DMS53 (cell line): ENCODE measurements around the gene ZNF586.
A peak's percentile ranks its signal among the peaks of the same experiment; 100 is the strongest.
"Not testable (repeated sequence)": the region's sequence is repeated elsewhere in the genome, so short reads cannot be mapped to it uniquely, and the experiment has no call there.

Experiments
- DNase-seq: peaks from one replicate; lab custom pipeline; 2025; lab: John Stamatoyannopoulos, UW

The ZNF586 gene

DNA sequence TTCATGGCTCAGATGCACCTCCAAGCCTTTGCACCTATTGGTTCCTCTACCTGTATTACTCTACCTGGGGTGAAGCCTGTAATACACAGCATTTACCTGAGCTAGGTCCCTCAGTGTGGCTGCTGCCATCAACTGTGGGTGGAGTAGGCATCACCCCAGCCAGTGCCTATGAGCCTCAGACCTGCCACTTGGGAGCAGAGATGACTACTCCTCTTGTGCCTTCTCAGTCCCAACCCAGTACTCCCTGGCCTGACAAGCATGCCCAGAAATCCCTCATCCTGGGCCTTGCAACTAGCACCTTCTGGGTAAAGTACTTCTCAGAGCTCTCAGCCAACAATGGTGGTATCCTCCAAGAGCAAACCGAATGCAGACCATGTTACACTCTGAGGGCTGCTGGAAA, 27.1 kb downstream of the ZNF586 start:
- not testable (repeated sequence) for DNase-seq

DNA sequence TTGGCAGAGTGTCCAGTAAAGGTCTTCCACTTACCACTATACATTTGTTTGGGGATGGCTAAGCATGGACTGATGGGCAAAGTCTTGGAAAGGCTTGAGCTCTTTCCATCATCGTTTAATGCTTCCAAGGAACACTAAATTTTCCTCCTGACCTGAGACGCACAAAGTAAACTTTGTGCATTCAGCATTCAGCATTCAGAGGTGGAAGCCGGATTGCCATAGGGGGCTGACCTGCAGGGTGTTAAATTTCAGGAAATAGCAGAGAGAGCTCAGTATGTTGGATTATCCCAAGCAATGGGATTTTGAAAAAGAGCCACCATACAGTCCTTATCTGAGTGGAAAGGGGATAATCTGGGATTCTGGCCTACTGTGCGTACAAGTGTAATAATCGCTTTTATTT, 31.2 kb downstream of the ZNF586 start:
- no peak for DNase-seq

DNA sequence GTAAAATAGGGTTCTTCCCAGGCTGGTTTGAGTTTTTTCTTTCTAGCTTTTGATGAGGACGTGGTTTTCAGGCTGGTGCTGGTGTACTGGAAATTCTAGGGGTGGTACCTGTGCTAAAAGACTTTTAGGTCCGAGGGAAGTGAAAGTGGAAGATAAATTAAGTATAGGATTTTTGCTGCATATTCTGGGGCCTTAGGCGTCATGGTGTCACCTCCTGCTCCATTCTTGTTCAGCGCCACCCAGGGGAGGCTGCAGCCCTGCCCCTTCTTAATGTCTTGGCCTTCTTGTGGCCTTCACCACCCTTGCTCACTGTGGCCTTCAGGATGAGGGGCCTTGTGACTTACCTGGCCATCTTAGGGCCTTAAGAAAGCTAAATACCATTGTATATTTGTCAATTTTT, 32.8 kb downstream of the ZNF586 start:
- no peak for DNase-seq

DNA sequence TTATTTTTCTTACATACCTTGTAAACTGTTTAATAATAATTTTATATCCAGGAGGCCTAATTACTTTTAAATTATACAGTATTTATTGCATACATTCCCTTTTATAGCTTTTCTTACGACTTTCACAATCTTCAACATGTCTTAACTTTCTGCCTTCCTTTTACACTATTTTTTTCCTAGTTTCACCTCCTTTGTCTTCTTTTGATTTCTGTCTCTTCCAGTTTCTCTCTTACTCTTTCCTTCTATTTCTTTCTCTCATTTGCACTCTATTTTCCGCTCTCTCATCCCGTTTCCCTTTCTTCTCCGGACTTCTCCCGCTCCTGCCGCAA, 33.8 kb downstream of the ZNF586 start:
- DNase-seq = no peak

DNA sequence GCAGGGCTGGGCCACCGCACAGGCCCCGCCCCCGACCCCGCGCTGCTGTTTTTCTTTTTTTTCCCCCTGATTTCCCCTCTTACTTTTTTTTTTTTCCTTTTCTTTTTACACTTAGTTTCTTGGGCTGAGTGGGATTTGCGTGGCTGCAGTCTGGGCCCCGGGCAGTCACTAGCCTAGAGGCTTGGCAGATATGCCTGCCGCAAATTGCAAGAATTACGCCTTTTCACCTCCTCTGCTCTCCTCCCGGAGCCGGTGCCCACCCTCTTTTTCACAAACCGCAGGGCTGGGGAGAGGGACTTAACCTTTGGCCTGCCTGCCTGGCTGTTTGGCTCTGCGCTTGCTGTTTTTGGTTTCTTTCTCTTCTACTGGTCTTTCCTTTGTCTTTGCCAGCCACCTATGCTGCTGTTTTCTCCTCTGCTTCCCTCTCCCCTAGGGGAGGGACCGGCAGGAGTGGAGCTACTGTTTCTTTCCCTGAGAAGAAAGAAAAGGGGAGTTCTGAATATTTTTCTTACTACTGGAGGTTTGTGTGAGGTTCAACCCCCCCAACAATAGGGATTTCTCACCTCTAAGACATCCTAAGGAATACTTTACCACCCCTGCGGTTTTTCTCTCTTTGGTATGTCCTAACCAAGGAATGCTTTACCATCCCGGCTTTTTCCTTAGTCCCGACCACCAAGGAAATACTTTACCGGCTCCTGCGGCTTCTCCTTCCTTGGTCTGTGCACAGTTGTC, 34.3 kb downstream of the ZNF586 start:
- DNase-seq = peak; percentile 53

DNA sequence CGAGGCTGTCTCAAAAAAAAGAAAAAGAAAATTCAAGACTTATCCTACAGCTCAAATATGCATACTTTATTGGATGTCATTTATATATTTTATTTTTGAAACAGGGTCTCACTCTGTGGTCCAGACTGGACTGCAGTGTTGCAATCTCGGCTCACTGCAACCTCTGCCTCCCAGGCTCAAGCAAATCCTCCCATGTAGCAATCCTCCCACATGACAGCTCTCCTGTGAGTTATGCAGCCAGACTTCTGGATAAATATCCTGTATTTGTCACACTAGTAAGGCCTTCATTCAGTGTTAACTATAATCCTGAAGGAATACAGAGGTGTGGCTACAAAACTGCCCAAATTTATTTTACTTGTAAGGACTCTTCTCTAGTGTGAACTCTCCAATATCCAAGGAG, 38.1 kb downstream of the ZNF586 start:
- DNase-seq = no peak

DNA sequence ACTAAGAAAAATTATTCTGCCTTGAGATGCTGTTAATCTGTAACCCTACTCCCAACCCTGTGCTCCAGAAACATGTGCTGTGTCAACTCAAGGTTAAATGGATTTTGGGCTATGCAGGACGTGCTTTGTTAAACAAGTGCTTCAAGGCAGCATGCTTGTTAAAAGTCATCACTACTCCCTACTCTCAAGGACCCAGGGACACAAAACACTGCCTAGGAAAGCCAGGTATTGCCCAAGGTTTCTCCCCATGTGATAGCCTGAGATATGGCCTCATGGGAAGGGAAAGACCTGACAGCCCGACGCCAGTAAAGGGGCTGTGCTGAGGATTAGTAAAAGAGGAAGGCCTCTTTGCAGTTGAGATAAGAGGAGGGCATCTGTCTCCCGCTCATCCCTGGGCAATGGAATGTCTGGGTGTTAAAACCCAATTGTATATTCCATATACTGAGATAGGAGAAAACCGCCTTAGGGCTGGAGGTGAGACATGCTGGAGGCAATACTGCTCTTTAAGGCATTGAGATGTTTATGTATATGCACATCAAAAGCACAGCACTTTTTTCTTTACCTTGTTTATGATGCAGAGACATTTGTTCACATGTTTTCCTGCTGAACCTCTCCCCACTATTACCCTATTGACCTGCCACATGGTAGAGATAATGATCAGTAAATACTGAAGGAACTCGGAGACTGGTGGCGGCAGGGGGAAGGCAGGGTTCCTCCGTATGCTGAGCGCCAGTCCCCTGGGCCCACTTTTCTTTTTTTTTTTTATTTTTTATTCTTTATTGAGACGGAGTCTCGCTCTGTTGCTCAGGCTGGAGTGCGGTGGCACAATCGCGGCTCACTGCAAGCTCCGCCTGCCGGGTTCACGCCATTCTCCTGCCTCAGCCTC, 41.2 kb downstream of the ZNF586 start:
- DNase-seq = not testable (repeated sequence)

DNA sequence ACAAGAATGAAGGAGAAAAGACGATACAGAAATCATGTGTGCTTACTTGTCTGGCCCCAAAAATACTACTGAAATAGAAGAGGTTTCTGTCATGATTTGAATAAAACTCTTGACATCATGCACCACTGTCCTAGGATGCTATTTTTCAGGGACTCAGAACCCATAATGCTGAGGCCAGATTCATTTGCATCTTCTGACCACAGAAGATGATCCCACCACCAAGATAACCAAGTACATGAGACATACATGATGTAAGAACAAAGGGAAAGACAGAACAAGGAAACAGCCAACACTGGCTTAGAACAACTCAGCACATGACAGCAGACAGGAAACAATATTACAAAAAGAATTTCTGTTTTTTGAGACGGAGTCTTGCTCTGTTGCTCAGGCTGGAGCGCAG, 42.8 kb downstream of the ZNF586 start:
- DNase-seq = no peak

DNA sequence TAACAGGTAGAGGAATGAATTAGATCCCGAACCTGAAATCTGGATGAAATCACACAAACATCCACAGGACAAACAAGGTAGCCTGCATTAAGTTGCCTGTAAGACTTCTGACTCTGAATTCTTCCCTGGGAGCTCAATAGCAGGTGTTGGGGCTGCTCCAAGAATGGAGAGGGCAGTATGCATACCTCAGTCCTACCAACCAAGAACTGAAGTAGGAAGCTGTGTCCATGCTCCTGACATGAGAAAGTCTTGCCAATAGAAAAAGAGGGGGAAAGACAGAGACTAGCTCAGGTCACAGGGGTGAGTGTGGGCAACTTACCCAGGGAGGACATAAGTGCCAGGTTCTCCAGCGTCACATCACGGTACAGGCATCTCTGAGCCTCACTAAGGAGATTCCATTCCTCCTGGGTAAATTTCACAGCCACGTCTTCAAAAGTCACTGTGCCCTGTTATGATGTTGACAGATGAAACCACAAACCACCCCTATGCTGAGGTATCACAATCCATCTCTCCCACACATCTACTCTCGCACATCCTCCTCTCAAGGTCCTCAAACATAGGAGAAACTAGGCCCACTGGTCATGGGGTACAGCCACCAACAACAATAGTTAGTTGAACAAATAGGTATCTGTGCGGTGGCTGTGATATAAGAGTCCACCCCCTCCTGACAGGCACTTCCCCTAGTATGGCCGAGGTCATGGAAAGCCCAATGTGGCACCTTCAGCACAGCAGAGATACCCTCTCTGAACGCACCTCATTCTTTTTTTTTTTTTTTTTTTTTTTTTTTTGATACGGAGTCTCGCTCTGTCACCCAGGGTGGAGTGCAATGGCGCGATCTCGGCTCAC, 43.7 kb downstream of the ZNF586 start:
- not testable (repeated sequence) for DNase-seq

DNA sequence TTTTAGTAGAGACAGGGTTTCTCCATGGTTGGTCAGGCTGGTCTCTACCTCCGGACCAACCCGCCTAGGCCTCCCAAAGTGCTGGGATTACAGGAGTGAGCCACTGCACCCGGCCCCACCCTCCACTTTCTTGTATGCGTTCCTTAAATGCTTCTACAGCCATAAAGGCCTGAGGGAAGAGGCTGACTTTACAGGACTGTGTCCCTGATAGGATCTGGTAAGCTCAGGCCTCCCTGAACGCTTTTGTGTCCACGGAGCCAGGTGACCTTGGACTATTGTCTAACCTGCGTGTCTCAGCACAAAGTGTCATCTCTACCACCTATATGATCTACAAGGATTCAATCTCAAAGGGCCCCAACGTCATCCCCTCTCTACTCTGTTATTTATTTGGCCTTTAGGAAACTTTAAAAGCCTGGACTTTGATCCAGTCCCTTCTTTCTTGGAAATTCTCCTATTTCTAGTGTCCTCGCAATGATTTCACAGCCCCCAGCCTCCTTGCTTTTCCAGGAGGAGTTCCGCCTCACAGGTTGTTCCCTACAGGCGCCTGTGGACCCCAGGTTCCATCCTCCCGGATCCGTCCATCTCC, 44.5 kb downstream of the ZNF586 start:
- peak; percentile 45 for DNase-seq

DNA sequence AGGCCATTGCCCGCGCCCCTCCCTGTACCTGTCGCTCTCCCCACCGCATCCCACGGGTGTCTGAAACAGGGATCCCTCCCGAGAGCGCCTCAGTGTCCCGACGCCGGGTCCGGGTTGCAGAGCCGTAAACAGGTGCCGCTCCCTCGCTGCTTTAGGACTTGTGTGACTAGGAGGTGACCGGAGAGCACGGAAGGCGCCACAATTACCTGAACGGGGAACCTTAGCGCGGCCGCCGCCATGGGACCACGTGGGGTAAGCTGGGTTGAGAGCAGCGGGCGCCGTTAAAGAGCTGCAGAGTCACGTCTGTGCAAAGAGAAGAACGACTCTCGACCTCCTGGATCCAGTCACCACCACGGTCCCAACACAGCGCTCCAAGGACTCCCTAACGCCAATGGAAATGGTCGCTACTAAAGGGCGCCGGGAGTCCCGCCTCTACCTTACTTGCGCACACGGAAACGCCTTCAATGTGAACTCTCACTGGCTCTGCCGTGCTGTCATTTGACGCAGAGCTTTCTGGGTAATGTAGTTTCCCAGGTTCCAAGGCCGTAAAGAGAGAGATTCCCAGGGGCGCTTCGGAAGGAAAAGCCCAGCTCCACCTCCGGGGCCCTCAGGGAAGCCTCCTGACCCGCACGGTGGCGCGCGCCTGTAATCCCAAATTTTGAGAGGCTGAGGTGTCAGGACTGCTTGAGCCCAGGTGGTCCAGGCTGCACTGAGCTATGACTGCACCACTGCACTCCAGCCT, 45.2 kb downstream of the ZNF586 start, which contains the start of gene ZNF552:
ZNF552 (minus strand) TSS at position 409 of the 742 bp plus-strand sequence; CDS start at position 239, 170 bp downstream.
- peak; percentile 97 for DNase-seq

DNA sequence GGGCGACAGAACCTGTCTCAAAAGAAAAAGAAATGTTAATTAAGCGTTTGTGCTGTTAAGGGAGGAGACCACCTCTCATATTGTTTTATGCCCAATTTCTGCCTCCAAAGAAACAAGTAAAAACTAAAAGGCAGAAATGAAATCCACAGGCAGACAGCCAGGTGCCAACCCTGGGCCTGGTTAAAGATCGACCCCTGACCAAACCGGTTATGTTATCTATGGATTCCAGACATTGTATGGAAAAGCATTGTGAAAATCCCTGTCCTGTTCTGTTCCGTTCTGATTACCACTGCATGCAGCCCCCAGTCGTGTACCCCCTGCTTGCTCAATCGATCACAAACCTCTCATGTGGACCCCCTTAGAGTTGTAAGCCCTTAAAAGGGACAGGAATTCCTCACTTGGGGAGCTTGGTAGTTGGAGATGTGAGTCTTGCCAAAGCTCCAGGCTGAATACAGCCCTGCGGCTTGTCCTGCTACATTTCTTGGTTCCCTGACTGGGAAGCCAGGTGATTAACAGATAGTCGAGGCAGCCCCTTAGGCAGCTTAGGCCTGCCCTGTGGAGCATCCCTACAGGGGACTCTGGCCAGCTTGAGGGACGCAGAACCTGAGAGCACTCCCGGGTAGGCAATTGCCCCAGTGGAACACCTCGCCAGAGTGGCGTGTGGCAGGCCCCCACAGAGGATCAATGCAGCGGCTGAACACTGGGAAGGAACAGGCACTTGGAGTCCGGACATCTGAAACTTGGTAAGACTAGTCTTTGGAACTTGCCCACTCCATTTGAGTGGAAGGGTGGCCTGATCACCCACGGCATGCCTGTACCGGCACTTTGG, 46.0 kb downstream of the ZNF586 start:
- peak; percentile 30 for DNase-seq

DNA sequence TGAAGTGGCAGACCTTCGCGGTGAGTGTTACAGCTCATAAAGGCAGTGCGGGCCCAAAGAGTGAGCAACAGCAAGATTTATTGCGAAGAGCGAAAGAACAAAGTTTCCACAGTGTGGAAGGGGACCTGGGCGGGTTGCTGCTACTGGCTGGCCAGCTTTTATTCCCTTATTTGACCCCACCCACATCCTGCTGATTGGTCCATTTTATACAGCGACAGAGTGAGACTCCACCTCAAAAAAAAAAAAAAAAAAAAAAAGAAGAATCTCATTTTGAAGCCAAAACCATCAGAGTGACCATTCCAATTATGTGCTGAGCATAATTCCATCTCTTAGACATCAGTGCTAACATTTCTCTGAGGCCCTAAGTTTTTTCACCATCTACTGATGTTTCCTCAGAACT, 47.2 kb downstream of the ZNF586 start:
- no peak for DNase-seq

DNA sequence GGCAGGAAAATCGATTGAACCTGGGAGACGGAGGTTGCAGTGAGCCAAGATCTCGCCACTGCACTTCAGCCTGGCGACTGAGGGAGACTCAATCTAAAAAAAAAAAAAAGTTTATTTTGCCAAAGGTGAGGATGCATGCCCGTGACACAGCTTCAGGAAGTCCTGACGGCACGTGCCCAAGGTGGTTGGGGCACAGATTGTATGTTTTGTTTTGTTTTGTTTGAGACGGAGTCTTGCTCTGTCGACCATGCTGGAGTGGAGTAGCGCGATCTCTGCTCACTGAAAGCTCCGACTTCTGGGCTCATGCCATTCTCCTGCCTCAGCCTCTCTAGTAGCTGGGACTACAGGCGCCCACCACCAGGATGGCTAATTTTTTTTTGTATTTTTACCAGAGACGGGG, 48.5 kb downstream of the ZNF586 start:
- no peak for DNase-seq

DNA sequence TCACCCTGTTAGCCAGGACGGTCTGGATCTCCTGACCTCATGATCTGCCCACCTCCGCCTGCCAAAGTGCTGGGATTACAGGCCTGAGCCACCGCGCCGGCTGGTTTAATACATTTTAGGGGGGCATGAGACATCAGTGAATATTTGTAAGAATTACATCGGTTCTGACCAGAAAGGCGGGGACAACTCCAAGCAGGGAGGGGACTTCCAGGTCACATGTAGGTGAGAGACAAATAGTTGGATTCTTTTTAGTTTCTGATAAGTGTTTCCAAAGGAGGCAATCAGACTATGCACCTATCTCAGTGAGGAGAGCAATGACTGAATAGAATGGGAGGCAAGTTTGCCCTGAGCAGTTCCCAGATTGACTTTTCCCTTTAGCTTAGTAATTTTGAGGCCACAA, 48.9 kb downstream of the ZNF586 start:
- peak; percentile 18 for DNase-seq

DNA sequence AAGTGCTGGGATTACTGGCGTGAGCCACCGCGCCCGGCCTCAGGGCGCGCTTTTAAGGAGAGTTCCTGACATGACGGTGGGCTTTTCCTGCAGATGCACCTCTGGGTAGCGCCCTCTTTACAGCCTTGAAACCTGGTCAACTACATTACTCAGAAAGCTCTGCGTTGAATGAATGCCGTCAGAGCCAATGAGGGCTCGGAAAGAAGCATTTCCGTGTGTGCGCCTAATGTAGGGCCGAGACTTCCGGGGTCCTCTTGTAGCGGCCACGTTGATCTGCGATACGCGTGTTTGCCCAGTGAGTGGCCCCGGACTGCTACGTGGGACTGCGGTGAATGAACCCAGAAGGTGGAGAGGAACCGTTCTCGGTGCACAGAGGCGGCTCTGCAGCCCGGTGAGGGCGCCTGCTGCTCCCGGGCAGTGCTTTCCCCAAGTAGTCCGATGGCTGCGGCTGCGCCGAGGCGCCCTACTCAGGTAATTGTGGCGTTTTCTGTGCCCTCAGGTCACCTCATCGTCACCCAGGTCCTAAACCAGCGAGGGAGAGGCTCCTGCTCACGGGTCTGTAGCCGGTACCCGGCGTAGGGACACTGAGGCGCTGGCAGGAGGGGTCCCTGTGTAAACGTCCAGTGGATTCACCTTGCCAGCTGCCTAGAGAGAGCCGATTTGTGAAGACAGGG, 50.1 kb downstream of the ZNF586 start:
- DNase-seq = peak; percentile 95

DNA sequence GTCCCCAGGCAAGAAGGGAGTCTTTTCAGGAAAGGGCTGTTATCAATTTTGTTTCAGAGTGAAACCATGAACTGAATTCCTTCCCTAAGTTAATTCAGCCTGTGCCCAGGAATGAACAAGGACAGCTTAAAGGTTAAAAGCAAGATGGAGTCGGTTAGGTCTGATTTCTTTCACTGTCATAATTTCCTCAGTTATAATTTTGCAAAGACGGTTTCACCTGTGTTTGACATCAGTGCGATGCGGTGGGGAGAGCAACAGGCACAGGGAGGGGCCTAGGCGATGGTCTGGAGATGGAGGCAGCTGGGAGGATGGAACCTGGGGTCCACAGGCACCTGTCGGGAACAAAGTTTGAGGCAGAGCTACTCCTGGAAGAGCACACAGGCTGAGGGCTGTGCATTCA, 51.1 kb downstream of the ZNF586 start:
- DNase-seq = no peak

DNA sequence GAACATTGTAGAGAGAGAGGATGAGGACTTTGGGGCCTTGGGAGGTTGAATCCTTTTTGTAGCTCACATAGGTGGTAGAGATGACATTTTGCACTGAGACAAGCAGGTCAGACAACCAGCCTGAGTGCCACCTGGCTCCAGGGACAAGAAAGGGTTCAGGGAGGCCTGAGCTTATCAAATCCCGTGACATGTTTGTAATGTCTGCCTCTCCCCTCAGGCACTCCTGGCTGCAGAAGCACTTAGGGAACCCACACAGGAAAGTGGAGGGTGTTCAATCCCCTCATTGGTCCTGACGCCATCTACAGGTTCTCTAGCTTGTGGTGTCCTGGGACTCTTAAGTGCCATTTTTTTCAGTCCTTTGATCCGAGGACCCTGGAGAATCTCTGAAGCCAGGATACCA, 51.6 kb downstream of the ZNF586 start:
- DNase-seq = not testable (repeated sequence)

DNA sequence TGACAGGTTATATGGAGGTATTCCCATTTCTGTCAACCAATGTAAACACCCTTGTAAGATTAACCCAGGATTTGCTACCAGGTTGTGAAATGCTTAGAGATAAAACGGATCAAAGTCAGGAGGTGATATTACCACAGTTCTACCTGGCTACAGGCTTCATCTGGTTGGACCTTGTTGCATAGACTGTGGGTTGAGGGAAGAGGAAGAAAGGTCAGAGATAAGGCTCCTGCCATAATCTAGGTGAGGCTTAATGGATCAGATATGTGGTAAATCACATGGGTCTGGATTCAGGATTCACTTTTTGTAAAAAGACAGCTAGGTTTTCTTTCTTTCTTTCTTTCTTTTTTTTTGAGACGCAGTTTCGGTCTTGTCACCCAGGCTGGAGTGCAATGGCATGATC, 52.0 kb downstream of the ZNF586 start:
- DNase-seq = not testable (repeated sequence)

DNA sequence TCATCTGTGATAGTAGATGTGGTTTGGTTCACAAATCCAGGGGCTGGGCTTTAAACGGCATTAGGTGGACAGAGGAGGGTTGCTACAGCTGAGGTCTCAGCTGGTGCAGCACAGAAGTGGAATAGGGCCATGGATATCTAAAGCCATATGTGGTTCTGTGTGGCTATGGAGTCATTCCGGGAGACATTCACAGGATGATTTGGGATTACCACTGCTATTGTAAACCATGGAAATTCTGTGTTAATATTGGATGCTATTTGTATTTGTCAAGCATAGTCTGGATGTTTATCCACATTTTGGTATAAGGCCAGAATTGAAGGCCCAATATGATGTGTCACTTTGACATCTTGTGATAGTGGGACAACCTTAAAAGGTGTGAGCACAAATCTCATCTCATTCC, 53.7 kb downstream of the ZNF586 start:
- DNase-seq = not testable (repeated sequence)
